Omental fat pad (tissue), 4 donors: ENCODE measurements around the gene LEFTY1. TPM values are rescaled to one million over a fixed set of nuclear protein-coding genes. Genes with fewer than 3 reads are reported as not detected.

Source experiments
- ATAC-seq: fragments of 150-250 bp; one replicate; pipeline ENCODE4 v1.9.1; 2016; ENCODE audit warnings: mild to moderate bottlenecking, moderate library complexity; ENCODE audit not compliant: low FRiP score
- DNase-seq: peaks from one replicate; pipeline ENCODE4 v3.0.0-alpha.2; 2019; ENCODE audit warnings: low spot score
- total RNA-seq, 4 donors: library from RNA; depleted of rRNA; stranded (reverse); fragments of >200 nt; gene quantifications; one replicate each; pipeline ENCODE4 v1.1.0, GENCODE V29; 2016
- TF ChIP-seq, protein P1 (sequence below), 3 donors: fragments of 450-650 bp; IDR thresholded peaks; one replicate each; pipeline ENCODE4 v1.5.1; 2016 to 2017; ENCODE audit warnings: antibody characterized with exemption in 3 of 3, mild to moderate bottlenecking in 3 of 3, moderate library complexity in 2 of 3

LEFTY1 gene
- total RNA-seq, 4 donors from 2014 or later = 0.44 TPM; not detected in 3

DNA sequence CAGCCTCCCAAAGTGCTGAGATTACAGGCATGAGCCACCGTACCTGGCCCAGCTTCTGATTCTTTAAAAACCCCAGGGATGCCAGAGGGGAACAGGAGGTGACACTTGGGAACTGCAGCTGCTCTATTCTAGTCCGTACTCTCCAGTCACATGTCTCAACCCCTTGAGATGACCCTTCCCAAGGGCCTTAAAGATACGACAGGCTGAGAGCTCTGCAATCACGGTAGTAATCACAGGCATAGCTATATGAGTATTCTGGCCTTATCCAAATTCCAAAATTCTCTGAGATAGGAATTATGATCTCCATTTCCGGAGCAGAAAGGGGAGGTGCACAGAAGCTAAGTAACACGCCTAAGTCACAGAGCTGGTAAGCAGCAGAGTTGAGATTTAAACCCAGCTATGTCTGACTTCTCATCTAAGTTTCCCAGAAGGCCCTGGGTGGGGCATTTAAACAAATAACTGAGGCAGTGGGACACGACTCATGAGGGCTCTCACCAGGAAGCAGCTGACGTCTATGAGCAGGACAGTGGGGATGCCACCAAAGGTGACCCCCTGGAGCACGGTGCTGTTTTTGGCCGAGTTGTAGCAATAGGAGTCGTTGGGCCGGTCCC lies 11.9 kb downstream of the LEFTY1 start:
- no peak for ATAC-seq
- TF ChIP-seq, protein P1, sequence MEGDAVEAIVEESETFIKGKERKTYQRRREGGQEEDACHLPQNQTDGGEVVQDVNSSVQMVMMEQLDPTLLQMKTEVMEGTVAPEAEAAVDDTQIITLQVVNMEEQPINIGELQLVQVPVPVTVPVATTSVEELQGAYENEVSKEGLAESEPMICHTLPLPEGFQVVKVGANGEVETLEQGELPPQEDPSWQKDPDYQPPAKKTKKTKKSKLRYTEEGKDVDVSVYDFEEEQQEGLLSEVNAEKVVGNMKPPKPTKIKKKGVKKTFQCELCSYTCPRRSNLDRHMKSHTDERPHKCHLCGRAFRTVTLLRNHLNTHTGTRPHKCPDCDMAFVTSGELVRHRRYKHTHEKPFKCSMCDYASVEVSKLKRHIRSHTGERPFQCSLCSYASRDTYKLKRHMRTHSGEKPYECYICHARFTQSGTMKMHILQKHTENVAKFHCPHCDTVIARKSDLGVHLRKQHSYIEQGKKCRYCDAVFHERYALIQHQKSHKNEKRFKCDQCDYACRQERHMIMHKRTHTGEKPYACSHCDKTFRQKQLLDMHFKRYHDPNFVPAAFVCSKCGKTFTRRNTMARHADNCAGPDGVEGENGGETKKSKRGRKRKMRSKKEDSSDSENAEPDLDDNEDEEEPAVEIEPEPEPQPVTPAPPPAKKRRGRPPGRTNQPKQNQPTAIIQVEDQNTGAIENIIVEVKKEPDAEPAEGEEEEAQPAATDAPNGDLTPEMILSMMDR (IDR thresholded peaks at IDR 0.05) = no peak
- no peak for DNase-seq

DNA sequence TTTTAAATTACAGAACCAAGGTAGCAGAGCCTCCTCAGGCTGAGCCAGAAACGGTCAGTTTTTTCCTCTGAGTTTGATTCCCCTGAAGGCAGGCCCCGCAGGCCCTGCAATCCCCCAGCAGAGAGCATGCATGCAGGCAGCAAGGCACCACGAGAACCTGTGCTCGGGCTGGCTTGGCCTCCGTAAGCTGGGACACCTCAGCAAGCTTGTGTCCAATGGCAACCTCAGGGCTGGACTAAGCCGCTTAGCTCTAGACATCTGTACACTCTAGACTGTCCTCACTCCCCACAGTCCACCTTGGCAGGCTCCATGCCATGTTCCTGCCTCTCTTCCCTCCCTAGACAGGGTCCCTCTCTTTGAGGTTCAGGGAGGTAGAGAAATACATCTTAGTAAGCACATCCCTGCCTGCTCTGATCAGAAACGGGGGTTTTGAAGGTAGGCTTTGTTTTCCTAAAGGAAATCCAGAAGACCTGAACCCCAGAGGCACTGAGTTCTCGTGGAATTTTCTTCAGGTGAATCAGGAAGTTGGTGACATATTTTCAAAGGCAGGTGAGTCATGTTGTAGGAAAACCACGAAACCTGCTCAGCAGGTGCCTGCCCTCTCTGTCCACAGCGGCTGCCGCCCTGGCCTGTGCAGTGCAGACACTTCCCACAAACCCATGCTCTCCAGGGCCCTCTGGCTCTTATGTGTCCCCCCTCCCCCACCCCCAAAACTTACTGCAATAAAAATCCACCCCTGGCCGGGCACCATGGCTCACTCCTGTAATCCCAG lies 13.7 kb downstream of the LEFTY1 start:
- no peak for DNase-seq
- no peak for ATAC-seq
- TF ChIP-seq, protein P1 (IDR thresholded peaks at IDR 0.05) = no peak

DNA sequence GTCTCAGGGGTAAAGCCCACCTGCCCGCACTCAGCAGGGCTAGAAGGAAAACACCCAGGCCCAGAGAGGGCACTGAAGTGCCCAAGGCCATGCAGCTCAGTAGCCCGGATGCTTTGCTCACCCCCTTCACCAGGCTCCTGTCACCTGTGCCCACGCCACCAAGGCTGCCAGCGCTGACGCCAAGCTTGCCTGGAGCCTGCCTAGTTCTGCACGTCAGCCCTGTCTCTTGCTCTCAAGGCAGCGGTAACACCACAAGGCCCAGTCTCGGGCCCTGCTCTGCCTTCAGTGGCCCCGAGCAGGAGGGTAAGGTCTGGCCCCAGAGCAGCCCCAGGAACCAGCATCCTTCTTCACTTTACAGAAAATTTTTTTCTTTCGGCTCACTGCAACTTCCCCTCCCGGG lies 14.5 kb downstream of the LEFTY1 start:
- DNase-seq (no peak), ATAC-seq (no peak)
- TF ChIP-seq, protein P1 (IDR thresholded peaks at IDR 0.05) = no peak

DNA sequence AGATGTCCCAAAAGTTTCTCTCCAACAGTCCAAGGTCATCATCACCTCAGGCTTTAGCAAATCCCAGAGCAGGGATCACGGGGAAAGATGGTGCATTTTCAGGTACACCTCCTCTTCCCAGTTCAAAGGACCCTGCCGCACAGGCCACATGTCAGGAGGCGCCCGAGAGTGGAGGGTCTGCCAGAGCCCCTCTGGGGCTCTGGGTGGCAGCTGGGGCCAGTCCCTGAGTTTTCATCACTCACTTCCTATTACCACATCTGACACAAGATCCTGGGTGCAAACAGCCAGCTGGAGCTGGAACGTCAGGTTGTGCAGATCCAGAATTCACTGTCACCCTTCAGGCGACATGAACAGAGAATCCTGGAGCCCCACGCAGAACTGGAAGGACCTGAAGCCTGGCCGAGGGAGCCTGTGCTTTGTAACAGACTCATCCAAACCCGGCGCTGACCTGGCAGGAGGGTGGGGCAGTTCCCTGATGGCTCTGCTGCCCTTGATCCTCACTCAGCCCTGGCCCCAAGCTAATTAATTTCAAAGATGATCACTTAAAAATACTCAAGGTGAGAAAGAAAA lies 15.6 kb downstream of the LEFTY1 start:
- TF ChIP-seq, protein P1 (IDR thresholded peaks at IDR 0.05) = no peak
- no peak for ATAC-seq
- no peak for DNase-seq

DNA sequence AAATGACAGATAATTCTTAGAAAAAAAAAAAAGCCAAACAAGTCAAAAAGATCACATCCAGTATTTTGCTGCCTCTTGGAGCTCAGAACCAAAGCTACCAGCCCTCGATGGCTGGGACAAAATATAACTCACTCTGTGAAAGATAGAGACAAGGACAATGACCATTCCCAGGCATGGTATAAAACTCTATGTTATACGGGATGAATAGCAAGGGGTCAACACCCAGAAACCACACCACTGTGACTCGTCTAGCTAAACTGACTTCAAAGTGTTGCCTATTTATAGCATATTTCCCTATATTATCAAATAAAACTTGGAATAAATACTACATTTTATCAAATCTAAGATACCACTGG lies 16.9 kb downstream of the LEFTY1 start:
- DNase-seq = no peak

DNA sequence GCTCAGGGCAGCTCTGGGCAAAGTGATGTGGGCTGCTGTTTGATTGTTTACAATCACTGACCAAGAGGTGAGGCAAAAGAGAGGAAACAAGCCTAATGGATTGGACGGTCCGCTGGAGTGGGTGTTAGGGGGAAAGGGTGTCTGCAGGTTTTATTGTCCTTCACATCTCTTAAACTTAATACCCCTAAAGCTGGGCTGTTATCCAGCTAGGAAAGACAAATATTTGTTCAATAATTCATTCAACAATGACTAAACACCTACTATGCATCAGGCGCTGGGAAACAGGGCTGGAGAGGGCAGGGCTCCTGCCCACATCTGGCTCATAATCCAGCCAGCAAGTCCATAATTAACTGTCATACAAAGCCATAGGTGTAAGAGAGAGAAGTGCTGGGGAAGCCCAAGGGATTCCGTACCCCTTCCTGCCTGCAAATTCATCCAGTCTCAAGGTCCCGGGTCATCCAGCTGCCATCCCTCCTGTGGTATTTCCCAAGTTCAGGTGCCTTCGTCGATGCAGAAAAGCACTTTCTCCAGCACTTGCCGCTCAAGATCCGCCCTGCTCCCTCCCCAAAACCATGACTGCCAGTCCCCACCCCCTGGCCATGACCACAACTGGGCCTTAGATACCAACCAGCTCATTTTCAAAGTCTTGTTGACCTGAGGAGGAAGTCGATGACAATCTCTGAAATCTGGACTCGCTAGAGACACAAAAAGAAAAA lies 17.4 kb downstream of the LEFTY1 start:
- TF ChIP-seq, protein P1 (IDR thresholded peaks at IDR 0.05) = no peak
- DNase-seq = no peak

More for the DNA sequence above, 16.9 kb downstream of the LEFTY1 start:
- ATAC-seq = no peak
- TF ChIP-seq, protein P1 (IDR thresholded peaks at IDR 0.05) = no peak

More for the DNA sequence above, 17.4 kb downstream of the LEFTY1 start:
- no peak for ATAC-seq
